B cell (primary cell): ENCODE measurements around the gene AP5B1.

Source experiments
- EZH2 ChIP-seq: IDR thresholded peaks from 2 replicates; pipeline ENCODE4 v1.6.1; 2012; ENCODE audit warnings: borderline replicate concordance, low read depth, mild to moderate bottlenecking, moderate library complexity, low read length; ENCODE audit not compliant: insufficient read depth, poor library complexity, severe bottlenecking
- TF ChIP-seq, protein P1 (sequence below): fragments of 200-600 bp; IDR thresholded peaks from one replicate; pipeline ENCODE4 v1.8.0; 2022; ENCODE audit warnings: antibody characterized with exemption, mild to moderate bottlenecking

DNA sequence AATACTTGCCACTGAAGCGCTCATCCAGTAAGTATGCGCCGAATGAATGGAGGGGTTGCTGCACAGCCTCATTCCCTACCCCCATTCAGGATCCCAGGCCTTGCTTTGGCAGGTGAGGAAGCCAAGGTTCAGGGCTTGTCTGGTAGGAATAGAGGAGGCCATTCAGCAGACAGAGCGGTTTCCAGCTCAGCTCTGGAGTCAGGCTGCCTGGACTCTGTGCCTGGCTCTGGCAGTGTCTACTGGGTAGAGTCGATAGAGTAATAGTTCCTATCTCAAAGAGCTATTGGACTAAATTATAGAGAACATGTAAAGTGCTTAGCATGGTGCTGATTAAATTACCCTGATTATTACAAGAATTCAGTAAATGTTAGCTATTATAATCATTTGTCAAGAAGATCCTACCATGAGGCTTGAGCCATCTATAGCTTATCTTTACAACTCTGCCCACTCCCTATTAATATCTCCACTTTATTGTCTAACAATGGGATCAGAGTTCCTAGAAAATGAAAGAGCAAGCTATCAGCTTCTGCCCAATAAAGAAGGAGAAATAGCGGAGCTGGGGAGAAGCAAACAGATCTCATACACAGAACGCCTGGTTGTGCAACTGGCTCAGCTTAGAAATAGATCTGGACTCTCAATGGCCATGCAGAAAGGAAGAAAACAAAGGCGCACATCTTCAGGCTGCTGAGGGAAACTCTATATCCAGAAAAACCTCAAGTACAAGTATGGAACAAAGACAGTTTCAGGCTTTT, 46.4 kb upstream of the AP5B1 start:
- TF ChIP-seq, protein P1, sequence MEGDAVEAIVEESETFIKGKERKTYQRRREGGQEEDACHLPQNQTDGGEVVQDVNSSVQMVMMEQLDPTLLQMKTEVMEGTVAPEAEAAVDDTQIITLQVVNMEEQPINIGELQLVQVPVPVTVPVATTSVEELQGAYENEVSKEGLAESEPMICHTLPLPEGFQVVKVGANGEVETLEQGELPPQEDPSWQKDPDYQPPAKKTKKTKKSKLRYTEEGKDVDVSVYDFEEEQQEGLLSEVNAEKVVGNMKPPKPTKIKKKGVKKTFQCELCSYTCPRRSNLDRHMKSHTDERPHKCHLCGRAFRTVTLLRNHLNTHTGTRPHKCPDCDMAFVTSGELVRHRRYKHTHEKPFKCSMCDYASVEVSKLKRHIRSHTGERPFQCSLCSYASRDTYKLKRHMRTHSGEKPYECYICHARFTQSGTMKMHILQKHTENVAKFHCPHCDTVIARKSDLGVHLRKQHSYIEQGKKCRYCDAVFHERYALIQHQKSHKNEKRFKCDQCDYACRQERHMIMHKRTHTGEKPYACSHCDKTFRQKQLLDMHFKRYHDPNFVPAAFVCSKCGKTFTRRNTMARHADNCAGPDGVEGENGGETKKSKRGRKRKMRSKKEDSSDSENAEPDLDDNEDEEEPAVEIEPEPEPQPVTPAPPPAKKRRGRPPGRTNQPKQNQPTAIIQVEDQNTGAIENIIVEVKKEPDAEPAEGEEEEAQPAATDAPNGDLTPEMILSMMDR = no peak
- TF ChIP-seq EZH2 = no peak
